Measurements from ENCODE around the gene PICALM.
A peak's percentile ranks its signal among the peaks of the same experiment; 100 is the strongest.

PICALM gene

GRCh38 chr11:86013713-86014112 lies 55.2 kb downstream of the PICALM start:
- no peak for ATAC-seq
- TF ChIP-seq ZFP30 (CRISPR knock-in tag; IDR thresholded peaks at IDR 0.05) (no peak), TCF4 (CRISPR knock-in tag; IDR thresholded peaks at IDR 0.05; ENCODE audit: borderline replicate concordance) (no peak), TSHZ2 (CRISPR knock-in tag; IDR thresholded peaks at IDR 0.05) (no peak), ZNF8 (CRISPR knock-in tag; IDR thresholded peaks at IDR 0.05) (no peak), ARNTL (CRISPR knock-in tag; IDR thresholded peaks at IDR 0.05; ENCODE audit: borderline replicate concordance, low read depth) (no peak), CSRNP3 (CRISPR knock-in tag; IDR thresholded peaks at IDR 0.05) (no peak), POU6F1 (CRISPR knock-in tag; IDR thresholded peaks at IDR 0.05; ENCODE audit: borderline replicate concordance, low read depth) (no peak), PATZ1 (CRISPR knock-in tag; IDR thresholded peaks at IDR 0.05; ENCODE audit: borderline replicate concordance) (no peak), PPARA (CRISPR knock-in tag; IDR thresholded peaks at IDR 0.05; ENCODE audit: borderline replicate concordance) (no peak), CREB5 (CRISPR knock-in tag; IDR thresholded peaks at IDR 0.05; ENCODE audit: low read depth) (no peak), BACH2 (CRISPR knock-in tag; IDR thresholded peaks at IDR 0.05; ENCODE audit: borderline replicate concordance) (no peak), CSDC2 (CRISPR knock-in tag; IDR thresholded peaks at IDR 0.05) (no peak), OSR1 (CRISPR knock-in tag; IDR thresholded peaks at IDR 0.05) (no peak), ISL1 (CRISPR knock-in tag; IDR thresholded peaks at IDR 0.05) (peak; percentile 14; the same call in 1 of the 2 replicates), ZNF70 (CRISPR knock-in tag; IDR thresholded peaks at IDR 0.05) (no peak), SNAI2 (CRISPR knock-in tag; IDR thresholded peaks at IDR 0.05) (0 out of 2 replicates have a peak, but pooled peaks have one; percentile 37)

- TF ChIP-seq PPARA (CRISPR knock-in tag; IDR thresholded peaks at IDR 0.05; ENCODE audit: borderline replicate concordance) (no peak), TSHZ2 (CRISPR knock-in tag; IDR thresholded peaks at IDR 0.05) (no peak), ZNF565 (CRISPR knock-in tag; conservative IDR thresholded peaks at IDR 0.05; ENCODE audit: low read depth) (no peak), PATZ1 (CRISPR knock-in tag; IDR thresholded peaks at IDR 0.05; ENCODE audit: borderline replicate concordance) (no peak), SNAI2 (CRISPR knock-in tag; IDR thresholded peaks at IDR 0.05) (no peak), ZFP3 (CRISPR knock-in tag; IDR thresholded peaks at IDR 0.05) (no peak)
- no peak for ATAC-seq
Observed at GRCh38 chr11:86011175-86011574, 57.7 kb downstream of the PICALM start.

Data from SK-N-SH treated with all-trans-retinoic acid at 6 μM for 48 hours (cell line).